Liver (tissue), 3 donors: Measurements from ENCODE around the gene BCAN.

Source experiments
- RAD21 ChIP-seq, 2 donors: IDR thresholded peaks; 2 replicates each; pipeline ENCODE4 v1.6.1; 2016; ENCODE audit warnings: antibody characterized with exemption in 2 of 2, mild to moderate bottlenecking in 2 of 2
- TF ChIP-seq, protein P1 (sequence below): fragments of 150-350 bp; IDR thresholded peaks from 2 replicates; pipeline ENCODE4 v1.5.1; 2017; ENCODE audit warnings: improper control_type of control experiment, low read depth, low read length; ENCODE audit not compliant: missing input control
- donor health status: healthy.
- donor health status: healthy.

DNA sequence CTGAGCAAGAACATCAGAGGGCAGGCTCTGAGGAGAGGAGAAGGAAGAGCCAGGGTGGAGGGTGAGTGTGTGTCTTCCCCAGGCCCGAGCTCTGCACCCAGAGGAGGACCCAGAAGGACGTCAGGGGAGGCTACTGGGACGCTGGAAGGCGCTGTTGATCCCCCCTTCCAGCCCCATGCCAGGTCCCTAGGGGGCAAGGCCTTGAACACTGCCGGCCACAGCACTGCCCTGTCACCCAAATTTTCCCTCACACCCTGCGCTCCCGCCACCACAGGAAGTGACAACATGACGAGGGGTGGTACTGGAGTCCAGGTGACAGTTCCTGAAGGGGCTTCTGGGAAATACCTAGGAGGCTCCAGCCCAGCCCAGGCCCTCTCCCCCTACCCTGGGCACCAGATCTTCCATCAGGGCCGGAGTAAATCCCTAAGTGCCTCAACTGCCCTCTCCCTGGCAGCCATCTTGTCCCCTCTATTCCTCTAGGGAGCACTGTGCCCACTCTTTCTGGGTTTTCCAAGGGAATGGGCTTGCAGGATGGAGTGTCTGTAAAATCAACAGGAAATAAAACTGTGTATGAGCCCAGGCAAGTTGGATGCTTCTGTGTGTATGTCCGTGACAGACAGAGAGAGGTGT is 17.1 kb downstream of the BCAN start:
- TF ChIP-seq RAD21 (IDR thresholded peaks at IDR 0.05): no peak
- TF ChIP-seq, protein P1, sequence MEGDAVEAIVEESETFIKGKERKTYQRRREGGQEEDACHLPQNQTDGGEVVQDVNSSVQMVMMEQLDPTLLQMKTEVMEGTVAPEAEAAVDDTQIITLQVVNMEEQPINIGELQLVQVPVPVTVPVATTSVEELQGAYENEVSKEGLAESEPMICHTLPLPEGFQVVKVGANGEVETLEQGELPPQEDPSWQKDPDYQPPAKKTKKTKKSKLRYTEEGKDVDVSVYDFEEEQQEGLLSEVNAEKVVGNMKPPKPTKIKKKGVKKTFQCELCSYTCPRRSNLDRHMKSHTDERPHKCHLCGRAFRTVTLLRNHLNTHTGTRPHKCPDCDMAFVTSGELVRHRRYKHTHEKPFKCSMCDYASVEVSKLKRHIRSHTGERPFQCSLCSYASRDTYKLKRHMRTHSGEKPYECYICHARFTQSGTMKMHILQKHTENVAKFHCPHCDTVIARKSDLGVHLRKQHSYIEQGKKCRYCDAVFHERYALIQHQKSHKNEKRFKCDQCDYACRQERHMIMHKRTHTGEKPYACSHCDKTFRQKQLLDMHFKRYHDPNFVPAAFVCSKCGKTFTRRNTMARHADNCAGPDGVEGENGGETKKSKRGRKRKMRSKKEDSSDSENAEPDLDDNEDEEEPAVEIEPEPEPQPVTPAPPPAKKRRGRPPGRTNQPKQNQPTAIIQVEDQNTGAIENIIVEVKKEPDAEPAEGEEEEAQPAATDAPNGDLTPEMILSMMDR: no peak
